ENCODE data around the gene ANKIB1.
A peak's percentile ranks its signal among the peaks of the same experiment; 100 is the strongest.
"Not testable (repeated sequence)": the region's sequence is repeated elsewhere in the genome, so short reads cannot be mapped to it uniquely, and the experiment has no call there.

The ANKIB1 gene, protein sequence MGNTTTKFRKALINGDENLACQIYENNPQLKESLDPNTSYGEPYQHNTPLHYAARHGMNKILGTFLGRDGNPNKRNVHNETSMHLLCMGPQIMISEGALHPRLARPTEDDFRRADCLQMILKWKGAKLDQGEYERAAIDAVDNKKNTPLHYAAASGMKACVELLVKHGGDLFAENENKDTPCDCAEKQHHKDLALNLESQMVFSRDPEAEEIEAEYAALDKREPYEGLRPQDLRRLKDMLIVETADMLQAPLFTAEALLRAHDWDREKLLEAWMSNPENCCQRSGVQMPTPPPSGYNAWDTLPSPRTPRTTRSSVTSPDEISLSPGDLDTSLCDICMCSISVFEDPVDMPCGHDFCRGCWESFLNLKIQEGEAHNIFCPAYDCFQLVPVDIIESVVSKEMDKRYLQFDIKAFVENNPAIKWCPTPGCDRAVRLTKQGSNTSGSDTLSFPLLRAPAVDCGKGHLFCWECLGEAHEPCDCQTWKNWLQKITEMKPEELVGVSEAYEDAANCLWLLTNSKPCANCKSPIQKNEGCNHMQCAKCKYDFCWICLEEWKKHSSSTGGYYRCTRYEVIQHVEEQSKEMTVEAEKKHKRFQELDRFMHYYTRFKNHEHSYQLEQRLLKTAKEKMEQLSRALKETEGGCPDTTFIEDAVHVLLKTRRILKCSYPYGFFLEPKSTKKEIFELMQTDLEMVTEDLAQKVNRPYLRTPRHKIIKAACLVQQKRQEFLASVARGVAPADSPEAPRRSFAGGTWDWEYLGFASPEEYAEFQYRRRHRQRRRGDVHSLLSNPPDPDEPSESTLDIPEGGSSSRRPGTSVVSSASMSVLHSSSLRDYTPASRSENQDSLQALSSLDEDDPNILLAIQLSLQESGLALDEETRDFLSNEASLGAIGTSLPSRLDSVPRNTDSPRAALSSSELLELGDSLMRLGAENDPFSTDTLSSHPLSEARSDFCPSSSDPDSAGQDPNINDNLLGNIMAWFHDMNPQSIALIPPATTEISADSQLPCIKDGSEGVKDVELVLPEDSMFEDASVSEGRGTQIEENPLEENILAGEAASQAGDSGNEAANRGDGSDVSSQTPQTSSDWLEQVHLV

DNA sequence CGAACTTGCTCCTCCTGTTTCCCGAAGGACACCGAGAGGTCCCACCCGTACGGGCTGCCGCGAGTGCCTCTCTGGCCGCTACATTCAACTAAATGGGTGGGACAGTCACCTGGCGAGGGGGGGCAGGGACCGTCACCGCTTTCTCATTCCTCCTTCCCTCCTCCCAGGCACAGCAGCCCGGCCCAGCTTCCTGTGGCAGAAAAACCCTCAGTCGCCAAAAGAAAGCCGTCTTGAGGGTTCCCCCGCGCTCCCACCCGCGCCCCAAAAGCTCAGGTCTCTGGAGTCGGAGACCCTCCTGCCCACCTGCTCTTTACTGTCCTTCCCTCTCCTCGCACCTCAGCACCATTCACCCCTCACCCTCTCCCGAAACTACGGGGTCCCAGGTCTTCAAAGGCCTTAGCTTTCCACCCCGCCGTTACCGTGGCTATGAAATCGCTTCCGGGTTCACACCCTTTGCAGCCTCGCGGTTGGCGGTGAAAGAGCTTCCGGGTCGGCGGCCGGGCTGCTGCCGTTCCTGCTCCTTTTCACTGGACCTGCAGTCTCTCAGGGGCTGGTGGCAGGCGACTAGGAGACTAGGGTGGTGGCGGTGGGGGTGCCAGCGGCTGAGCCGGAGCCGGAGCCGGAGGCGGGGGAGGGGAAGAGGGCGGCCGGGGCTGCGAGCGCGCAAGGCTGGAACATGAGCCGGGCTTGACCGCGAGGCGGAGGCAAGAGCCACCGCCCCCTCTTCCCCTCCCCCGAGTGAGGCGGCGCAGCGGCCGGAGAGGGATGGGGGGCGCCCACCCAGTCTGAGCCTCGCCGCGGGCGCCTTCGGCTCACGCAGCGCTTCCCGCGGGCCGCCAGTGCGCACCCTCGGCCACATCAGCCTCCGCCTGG is at the start of gene ANKIB1, which contains the start of gene KRIT1:
TSS of gene ANKIB1 (plus strand) at position 488 of the 873 bp plus-strand sequence. CDS start 49,005 bp downstream, outside the sequence.
TSS of gene KRIT1 (minus strand) at position 428 of the 873 bp plus-strand sequence. CDS start 3,779 bp downstream, outside the sequence.
- DNase-seq (ENCODE audit: low read depth) = peak; percentile 75

DNA sequence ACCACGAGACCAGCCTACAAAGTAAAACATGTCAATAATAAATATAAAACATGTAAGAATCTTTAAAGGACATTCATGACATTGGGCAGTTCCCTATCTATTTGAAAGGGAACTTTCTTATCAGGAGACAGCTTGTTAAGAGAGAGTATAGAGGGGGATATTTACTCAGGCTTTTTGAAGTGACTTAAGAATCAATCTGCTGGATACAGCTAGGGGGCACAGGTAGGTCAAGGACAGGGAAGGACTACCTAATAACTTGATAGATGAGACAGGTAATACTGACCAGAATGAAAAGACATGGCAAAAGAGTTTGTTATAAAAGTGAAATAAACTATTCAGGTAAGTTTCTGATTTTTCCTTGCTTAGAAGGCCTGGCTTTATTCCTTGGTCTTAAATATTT is 45.0 kb upstream of the ANKIB1 start:
- no peak for DNase-seq (ENCODE audit: low read depth)

DNA sequence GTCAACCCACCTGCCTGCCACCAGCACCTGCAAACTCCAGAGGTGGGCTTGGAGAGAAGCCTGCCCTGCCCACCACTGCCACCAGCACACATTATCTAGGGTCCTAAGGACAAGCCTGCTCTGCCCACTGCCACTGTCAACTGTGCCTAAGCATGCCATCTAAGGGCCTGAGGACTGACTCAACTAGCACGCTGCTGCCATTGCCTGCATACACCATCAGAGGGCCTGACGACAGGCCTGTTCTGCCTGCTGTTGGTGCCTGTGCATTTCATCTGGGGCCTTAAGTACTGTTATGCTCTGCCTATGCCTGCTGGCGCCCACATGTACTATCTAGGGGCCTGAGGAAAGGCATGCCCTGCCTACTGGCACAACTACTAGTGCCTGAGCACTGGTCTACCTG is 39.8 kb upstream of the ANKIB1 start:
- DNase-seq (ENCODE audit: low read depth) = no peak

GRCh38 chr7:92206672-92207071 is 39.1 kb upstream of the ANKIB1 start:
- no peak for DNase-seq (ENCODE audit: low read depth)

DNA sequence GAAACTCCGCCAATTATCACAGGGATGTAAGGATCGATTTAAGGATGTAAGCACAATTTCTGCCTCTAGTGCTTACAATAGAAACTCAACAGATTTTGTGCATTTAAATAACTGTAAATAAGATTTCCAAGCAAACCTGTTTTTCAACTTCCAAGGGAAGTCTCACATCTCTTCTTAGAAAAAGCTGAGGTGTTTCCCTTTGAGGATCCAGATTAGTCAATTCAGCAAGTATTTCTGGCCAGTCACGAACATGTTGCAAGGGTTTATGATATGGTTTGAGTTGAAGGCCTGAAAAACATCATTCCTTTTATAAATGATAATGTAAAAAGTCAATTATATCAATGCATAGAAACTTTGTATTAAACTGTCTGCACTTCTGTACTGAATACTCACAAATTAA is 24.0 kb upstream of the ANKIB1 start:
- DNase-seq (ENCODE audit: low read depth) = no peak

- no peak for DNase-seq (ENCODE audit: low read depth)
Observed at GRCh38 chr7:92226981-92227380, 18.8 kb upstream of the ANKIB1 start.

- no peak for DNase-seq (ENCODE audit: low read depth)
Observed at GRCh38 chr7:92228100-92228499, 17.7 kb upstream of the ANKIB1 start.

DNA sequence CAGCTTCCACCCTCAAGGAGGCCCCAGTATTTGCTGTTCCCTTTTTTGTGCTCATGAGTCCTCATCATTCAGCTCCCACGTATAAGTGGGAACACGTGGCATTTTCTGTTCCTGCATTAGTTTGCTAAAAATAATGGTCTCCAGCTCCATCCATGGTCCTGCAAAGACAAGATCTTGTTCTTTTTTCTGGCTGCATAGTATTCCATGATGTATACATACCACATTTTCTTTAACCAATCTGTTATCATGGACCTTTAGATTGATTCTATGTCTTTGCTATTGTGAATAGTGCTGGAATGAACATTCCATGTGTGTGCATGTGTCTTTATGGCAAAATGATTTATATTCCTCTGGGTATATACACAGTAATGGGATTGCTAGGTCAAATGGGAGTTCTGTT is 17.0 kb upstream of the ANKIB1 start:
- DNase-seq (ENCODE audit: low read depth) = no peak

DNA sequence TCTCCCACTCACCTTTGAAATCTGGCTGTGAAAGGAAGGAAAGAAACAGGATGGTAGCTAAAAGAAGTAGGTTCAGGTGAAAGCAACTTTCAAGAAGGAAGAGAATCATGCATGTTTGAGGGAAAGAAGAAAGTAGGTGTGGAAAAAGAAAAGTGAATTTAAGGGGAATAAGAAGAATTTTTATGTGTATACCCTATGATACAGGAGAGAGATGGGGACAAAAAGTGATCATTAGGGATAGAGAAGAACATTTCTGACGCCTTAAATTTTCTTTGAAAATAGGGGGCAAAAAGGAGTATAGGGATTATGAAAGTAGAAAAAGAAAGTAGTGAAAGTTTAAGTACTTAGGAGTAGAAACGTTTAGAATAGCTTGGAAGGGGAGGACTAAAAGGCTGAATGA is 15.2 kb upstream of the ANKIB1 start:
- no peak for DNase-seq (ENCODE audit: low read depth)

DNA sequence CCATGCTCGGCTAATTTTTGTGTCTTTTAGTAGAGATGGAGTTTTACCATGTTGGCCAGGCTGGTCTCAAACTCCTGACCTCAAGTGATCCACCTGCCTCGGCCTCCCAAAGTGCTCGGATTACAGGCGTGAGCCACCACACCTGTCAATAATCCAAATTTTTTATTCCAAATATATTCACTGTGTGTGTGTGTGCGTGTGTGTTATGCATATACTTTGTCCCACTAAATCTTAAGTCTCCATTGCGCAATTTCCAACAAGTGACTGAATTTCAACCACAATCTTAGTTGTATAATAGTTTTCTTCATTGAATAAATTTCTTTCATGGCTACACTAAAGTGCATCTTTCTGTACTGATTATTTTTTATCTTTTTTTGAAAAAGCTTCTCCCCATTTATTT is 2.8 kb upstream of the ANKIB1 start:
- DNase-seq (ENCODE audit: low read depth) = no peak

DNA sequence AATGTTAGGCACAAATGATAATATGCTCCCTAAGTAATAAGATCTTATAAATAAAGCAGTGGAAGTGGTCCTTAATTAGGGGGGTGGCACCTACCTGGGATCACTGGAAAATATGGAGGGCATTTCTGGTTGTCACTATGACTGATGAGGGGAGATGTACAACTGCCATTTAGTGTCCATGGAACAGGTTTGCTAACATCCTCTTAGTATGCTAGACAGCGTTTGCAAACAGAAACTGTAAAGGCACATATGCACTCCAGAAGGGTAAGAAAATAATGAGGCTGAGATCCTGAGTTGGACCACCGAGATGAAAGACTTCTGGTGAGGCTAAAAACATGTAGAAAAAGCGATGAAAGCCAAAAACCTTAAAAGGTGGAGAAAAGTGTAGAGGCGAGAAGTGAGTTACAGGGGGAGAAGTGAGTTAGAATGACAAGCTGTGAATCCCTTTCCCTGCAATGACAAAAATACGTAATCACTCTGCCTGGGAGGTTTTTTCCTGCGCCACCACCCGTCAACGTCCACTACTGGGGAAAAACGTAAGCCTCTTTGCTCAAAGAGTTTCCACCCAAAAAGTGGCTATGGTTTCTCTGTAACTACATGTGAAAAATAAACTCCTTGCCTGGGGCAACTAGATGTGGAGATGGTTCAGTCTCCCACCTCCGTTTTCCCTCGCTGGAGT is 827 bp upstream of the ANKIB1 start:
- DNase-seq (ENCODE audit: low read depth) = peak; percentile 1

GRCh38 chr7:92246360-92247101 is 757 bp downstream of the ANKIB1 start:
- DNase-seq (ENCODE audit: low read depth) = no peak

GRCh38 chr7:92250603-92251002 is 4.8 kb downstream of the ANKIB1 start:
- DNase-seq (ENCODE audit: low read depth) = no peak

GRCh38 chr7:92251181-92251580 is 5.4 kb downstream of the ANKIB1 start:
- no peak for DNase-seq (ENCODE audit: low read depth)

- no peak for DNase-seq (ENCODE audit: low read depth)
Observed at GRCh38 chr7:92253251-92253650, 7.5 kb downstream of the ANKIB1 start.

DNA sequence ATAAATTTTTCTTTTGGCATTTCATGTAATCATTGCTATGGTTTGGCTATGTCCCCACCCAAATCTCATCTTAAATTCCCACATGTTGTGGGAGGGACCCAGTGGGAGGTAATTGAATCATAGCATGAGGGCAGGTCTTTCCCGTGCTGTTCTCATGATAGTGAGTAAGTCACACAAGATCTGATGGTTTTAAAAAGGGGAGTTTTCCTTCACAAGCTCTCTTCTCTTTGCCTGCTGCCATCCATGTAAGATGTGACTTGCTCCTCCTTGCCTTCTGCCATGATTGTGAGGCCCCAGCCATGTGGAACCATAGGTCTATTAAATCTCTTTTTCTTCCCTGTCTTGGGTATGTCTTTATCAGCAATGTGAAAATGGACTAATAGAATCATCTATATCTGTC is 9.0 kb downstream of the ANKIB1 start:
- DNase-seq (ENCODE audit: low read depth) = not testable (repeated sequence)

DNA sequence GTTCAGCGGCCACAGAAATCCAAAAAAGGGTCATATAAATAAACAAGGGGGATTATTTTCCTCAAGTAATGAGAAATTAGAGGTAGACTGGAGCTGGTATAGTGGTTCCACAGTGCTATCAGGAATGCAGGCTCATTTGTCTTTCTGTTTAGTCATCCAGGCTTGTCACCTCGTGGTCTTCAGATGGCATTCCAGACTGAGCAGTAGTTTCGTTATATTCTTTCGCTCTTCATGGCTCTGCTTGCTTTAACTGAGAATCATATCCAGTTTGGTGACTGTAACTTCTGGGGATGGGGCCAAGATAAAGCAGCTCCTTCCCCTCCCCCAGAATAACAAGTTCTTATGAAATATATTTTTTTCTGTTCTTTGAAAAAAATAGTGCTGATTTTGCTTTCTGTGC is 9.5 kb downstream of the ANKIB1 start:
- DNase-seq (ENCODE audit: low read depth) = no peak

DNA sequence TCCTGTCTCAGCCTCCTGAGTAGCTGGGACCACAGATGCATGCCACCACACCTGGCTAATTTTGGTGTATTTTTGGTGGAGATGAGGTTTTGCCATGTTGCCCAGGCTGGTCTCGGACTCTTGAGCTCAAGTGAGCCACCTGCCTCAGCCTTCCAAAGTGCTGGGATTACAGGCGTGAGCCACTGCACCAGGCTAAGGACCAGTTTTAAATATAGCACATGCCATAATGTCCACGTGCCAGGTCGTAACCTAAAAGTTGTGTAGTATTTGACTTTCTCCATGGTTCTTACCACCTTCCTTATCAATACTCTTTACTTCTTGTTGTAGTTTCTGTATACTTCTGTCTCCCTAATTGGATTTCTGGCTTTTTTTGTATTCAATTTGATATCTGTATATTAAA is 13.3 kb downstream of the ANKIB1 start:
- no peak for DNase-seq (ENCODE audit: low read depth)

GRCh38 chr7:92259610-92260247 is 14.0 kb downstream of the ANKIB1 start:
- DNase-seq (ENCODE audit: low read depth) = no peak
